Suprapubic skin (tissue), 4 donors: ENCODE results near the gene SLC27A5.
"Not testable (repeated sequence)": the region's sequence is repeated elsewhere in the genome, so short reads cannot be mapped to it uniquely, and the experiment has no call there.

Source experiments
- POLR2A ChIP-seq, 2 donors: fragments of 450-650 bp; IDR thresholded peaks; one replicate each; pipeline ENCODE4 v1.6.1; 2017; ENCODE audit warnings: antibody characterized with exemption in 2 of 2, mild to moderate bottlenecking in 2 of 2, moderate library complexity in 2 of 2
- POLR2AphosphoS5 ChIP-seq, 3 donors: sonication (generic); formaldehyde crosslinking; IDR thresholded peaks; one replicate each; pipeline ENCODE4 v1.6.1; 2017; ENCODE audit warnings: antibody characterized with exemption in 3 of 3
- TF ChIP-seq, protein P1 (sequence below), 2 donors: fragments of 200-600 bp in 1 of 2; fragments of 450-650 bp in 1 of 2; sonication (generic) in 1 of 2; IDR thresholded peaks; one replicate each; pipeline ENCODE4 v1.5.1; 2016 to 2019; ENCODE audit warnings: antibody characterized with exemption in 2 of 2, mild to moderate bottlenecking in 1 of 2, moderate library complexity in 1 of 2

DNA sequence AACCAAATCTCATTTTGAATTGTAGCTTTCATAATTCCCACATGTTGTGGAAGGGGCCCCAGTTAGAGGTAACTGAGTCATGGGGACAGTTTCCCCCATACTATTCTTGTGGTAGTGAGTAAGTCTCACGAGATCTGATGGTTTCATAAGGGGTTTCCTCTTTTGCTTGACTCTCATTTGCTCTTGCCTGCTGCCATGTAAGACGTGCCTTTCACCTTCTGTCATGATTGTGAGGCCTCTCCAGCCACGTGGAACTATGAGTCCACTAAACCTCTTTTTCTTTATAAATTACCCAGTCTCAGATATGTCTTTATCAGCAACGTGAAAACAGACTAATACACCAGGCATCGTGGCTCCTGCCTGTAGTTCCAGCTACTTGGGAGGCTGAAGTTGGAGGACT lies 61.8 kb downstream of the SLC27A5 start:
- TF ChIP-seq, protein P1, sequence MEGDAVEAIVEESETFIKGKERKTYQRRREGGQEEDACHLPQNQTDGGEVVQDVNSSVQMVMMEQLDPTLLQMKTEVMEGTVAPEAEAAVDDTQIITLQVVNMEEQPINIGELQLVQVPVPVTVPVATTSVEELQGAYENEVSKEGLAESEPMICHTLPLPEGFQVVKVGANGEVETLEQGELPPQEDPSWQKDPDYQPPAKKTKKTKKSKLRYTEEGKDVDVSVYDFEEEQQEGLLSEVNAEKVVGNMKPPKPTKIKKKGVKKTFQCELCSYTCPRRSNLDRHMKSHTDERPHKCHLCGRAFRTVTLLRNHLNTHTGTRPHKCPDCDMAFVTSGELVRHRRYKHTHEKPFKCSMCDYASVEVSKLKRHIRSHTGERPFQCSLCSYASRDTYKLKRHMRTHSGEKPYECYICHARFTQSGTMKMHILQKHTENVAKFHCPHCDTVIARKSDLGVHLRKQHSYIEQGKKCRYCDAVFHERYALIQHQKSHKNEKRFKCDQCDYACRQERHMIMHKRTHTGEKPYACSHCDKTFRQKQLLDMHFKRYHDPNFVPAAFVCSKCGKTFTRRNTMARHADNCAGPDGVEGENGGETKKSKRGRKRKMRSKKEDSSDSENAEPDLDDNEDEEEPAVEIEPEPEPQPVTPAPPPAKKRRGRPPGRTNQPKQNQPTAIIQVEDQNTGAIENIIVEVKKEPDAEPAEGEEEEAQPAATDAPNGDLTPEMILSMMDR (IDR thresholded peaks at IDR 0.05) = not testable (repeated sequence)
- TF ChIP-seq POLR2A, POLR2AphosphoS5 (IDR thresholded peaks at IDR 0.05): not testable (repeated sequence)
